HCT116 (cell line): Measurements from ENCODE around the gene USF1. TPM values are rescaled to one million over a fixed set of nuclear protein-coding genes. Genes with fewer than 3 reads are reported as not detected.

Source experiments
- ATAC-seq: fragments of 200-7000 bp; cut with Tn5 transposase; 2 replicates; pipeline ENCODE4 v1.9.1; 2020; ENCODE audit warnings: mild to moderate bottlenecking, moderate library complexity
- BruUV-seq: library from RNA; stranded (reverse); fragments of 400-500 nt; replicated peaks from 2 replicates; lab custom pipeline; 2021; lab: Mats Ljungman, UMichigan
- CTCF ChIA-PET: fragments of 300-600 bp; sonication (Branson Sonifier 250); formaldehyde crosslinking; loops from one replicate; lab custom pipeline; 2021; ENCODE audit warnings: antibody characterized with exemption; lab: Charles Lee
- POLR2A ChIA-PET: fragments of 300-600, 350-600 bp; sonication (Branson Sonifier 250); formaldehyde crosslinking; loops from one replicate; lab custom pipeline; 2021; ENCODE audit warnings: antibody characterized with exemption; lab: Charles Lee
- RAD21 ChIA-PET, 2 experiments: fragments of 300-600 bp; sonication (Branson Sonifier 250); formaldehyde crosslinking; loops; one replicate each; lab custom pipeline; 2023; ENCODE audit warnings: low total read pairs in 2 of 2; ENCODE audit not compliant: uncharacterized antibody in 2 of 2, unreplicated experiment in 2 of 2, low non-redundant PET in 1 of 2; lab: Charles Lee
- DNase-seq: peaks from one replicate; pipeline ENCODE4 v3.0.0-alpha.2; 2010; ENCODE audit warnings: low read depth, low spot score
- H2AFZ ChIP-seq: fragments of 200-600 bp; shearing (Covaris generic), sonication (generic); 2 replicates; pipeline ENCODE4 v1.6.1; 2017; ENCODE audit warnings: low read depth, mixed run types, mixed read lengths, antibody characterized with exemption, low read length; ENCODE audit not compliant: poor library complexity, severe bottlenecking
- H3K27ac ChIP-seq: 2 replicates; pipeline ENCODE4 v1.5.1; 2012; ENCODE audit warnings: low read depth, low read length
- H3K27me3 ChIP-seq: fragments of 200-600 bp; sonication (generic); 2 replicates; pipeline ENCODE4 v1.6.1; 2016; ENCODE audit warnings: mixed run types, low read length, mixed read lengths; ENCODE audit not compliant: insufficient read depth
- H3K36me3 ChIP-seq, 2 experiments: fragments of 200-500 bp in 1 of 2; fragments of 200-600 bp in 1 of 2; sonication (Bioruptor generic) in 1 of 2; sonication (generic) in 1 of 2; 2 replicates each; pipeline versions ENCODE4 v1.5.1 to v1.6.1; 2014 to 2016; ENCODE audit warnings: low read length in 2 of 2, inconsistent platforms in 1 of 2, mixed read lengths in 1 of 2, mixed run types in 1 of 2; ENCODE audit not compliant: insufficient read depth in 2 of 2, control insufficient read depth in 1 of 2
- H3K4me1 ChIP-seq, 2 experiments: fragments of 200-600 bp in 1 of 2; sonication (generic) in 1 of 2; 2 replicates each; pipeline versions ENCODE4 v1.5.1 to v1.6.1; 2012 to 2017; ENCODE audit warnings: low read length in 2 of 2, inconsistent platforms in 1 of 2, mild to moderate bottlenecking in 1 of 2, mixed read lengths in 1 of 2, mixed run types in 1 of 2, moderate library complexity in 1 of 2; ENCODE audit not compliant: insufficient read depth in 2 of 2, control insufficient read depth in 1 of 2
- H3K4me2 ChIP-seq: fragments of 200-600 bp; sonication (generic); 2 replicates; pipeline ENCODE4 v1.6.1; 2017; ENCODE audit warnings: mixed run types, low read length, mixed read lengths
- H3K4me3 ChIP-seq, 2 experiments: fragments of 200-600 bp in 1 of 2; sonication (generic) in 1 of 2; replicated peaks in 1 of 2; 2 replicates each; pipeline ENCODE4 v1.5.1; 2011 to 2016; ENCODE audit warnings: low read length in 2 of 2, control low read depth in 1 of 2, low read depth in 1 of 2, mild to moderate bottlenecking in 1 of 2, mixed read lengths in 1 of 2, mixed run types in 1 of 2
- H3K79me2 ChIP-seq: fragments of 200-600 bp; sonication (generic); 2 replicates; pipeline ENCODE4 v1.6.1; 2017; ENCODE audit warnings: mild to moderate bottlenecking, mixed run types, low read length, moderate library complexity, mixed read lengths; ENCODE audit not compliant: insufficient read depth
- H3K9ac ChIP-seq: fragments of 200-600 bp; sonication (generic); 2 replicates; pipeline ENCODE4 v1.6.1; 2016; ENCODE audit warnings: low read length, mixed read lengths
- H3K9me2 ChIP-seq: fragments of 200-600 bp; sonication (generic), shearing (Covaris generic); 2 replicates; pipeline ENCODE4 v1.6.1; 2017; ENCODE audit warnings: mixed run types, mild to moderate bottlenecking, moderate library complexity; ENCODE audit not compliant: insufficient read depth
- H3K9me3 ChIP-seq, 2 experiments: fragments of 200-500 bp in 1 of 2; fragments of 200-600 bp in 1 of 2; sonication (Bioruptor generic) in 1 of 2; sonication (generic) in 1 of 2; 2 replicates each; pipeline ENCODE4 v1.6.1; 2014 to 2017; ENCODE audit warnings: low read length in 2 of 2, mixed read lengths in 2 of 2, inconsistent platforms in 1 of 2, low read depth in 1 of 2, mild to moderate bottlenecking in 1 of 2, mixed run types in 1 of 2, moderate library complexity in 1 of 2; ENCODE audit not compliant: control insufficient read depth in 1 of 2, insufficient read depth in 1 of 2
- H4K20me1 ChIP-seq: fragments of 200-600 bp; sonication (generic), shearing (Covaris generic); 2 replicates; pipeline ENCODE4 v1.6.1; 2017; ENCODE audit warnings: mixed run types, mild to moderate bottlenecking, moderate library complexity; ENCODE audit not compliant: insufficient read depth
- CEBPB ChIP-seq: IDR thresholded peaks from 2 replicates; pipeline ENCODE4 v1.6.1; 2012; ENCODE audit warnings: low read depth
- EGR1 ChIP-seq: IDR thresholded peaks from 2 replicates; pipeline ENCODE4 v1.6.1; 2012; ENCODE audit warnings: low read depth
- ELF1 ChIP-seq: IDR thresholded peaks from 2 replicates; pipeline ENCODE4 v1.6.1; 2012; ENCODE audit warnings: low read depth, borderline replicate concordance
- EZH2 ChIP-seq: fragments of 200-600 bp; sonication (generic); IDR thresholded peaks from 2 replicates; pipeline ENCODE4 v1.6.1; 2017; ENCODE audit warnings: antibody characterized with exemption, mixed run types
- FOSL1 ChIP-seq: IDR thresholded peaks from 2 replicates; pipeline ENCODE4 v1.6.1; 2012; ENCODE audit warnings: low read depth
- JUND ChIP-seq: IDR thresholded peaks from 2 replicates; pipeline ENCODE4 v1.6.1; 2012
- POLR2A ChIP-seq: IDR thresholded peaks from 2 replicates; pipeline ENCODE4 v1.7.0; 2011; ENCODE audit warnings: borderline replicate concordance; ENCODE audit not compliant: insufficient read depth, insufficient read length; ENCODE audit errors: extremely low read depth
- POLR2AphosphoS5 ChIP-seq: IDR thresholded peaks from 2 replicates; pipeline ENCODE4 v1.6.1; 2011; ENCODE audit warnings: mild to moderate bottlenecking, low read depth, low read length, moderate library complexity
- RAD21 ChIP-seq: IDR thresholded peaks from 2 replicates; pipeline ENCODE4 v1.6.1; 2012; ENCODE audit warnings: low read depth, mild to moderate bottlenecking
- SIN3A ChIP-seq: IDR thresholded peaks from 2 replicates; pipeline ENCODE4 v1.6.1; 2012; ENCODE audit warnings: low read depth
- SP1 ChIP-seq: IDR thresholded peaks from 2 replicates; pipeline ENCODE4 v1.6.1; 2012; ENCODE audit warnings: low read depth
- TCF7L2 ChIP-seq: IDR thresholded peaks from 2 replicates; pipeline ENCODE4 v1.7.0; 2011; ENCODE audit warnings: borderline replicate concordance, inconsistent platforms; ENCODE audit not compliant: insufficient read depth, insufficient read length; ENCODE audit errors: extremely low read depth
- ZFX ChIP-seq: fragments of 450-650 bp; IDR thresholded peaks from 2 replicates; pipeline ENCODE4 v1.6.1; 2017
- intact Hi-C: fragments of 100-400 bp; cut with micrococcal nuclease; formaldehyde crosslinking; loops from 2 replicates; pipeline ENCODE4 v1.10.0; 2022
- total RNA-seq: library from RNA; stranded (reverse); gene quantifications from one replicate; pipeline ENCODE4 v1.2.1, GENCODE V29; 2021; ENCODE audit not compliant: unreplicated experiment
- TF ChIP-seq, protein P1 (sequence below), 3 experiments: fragments of 200-600 bp in 1 of 3; sonication (generic) in 1 of 3; IDR thresholded peaks in 2 of 3; conservative IDR thresholded peaks in 1 of 3; 2 replicates each; pipeline ENCODE4 v1.5.1; 2012 to 2017; ENCODE audit warnings: low read depth in 2 of 3, low read length in 2 of 3, antibody characterized with exemption in 1 of 3, borderline replicate concordance in 1 of 3, control low read depth in 1 of 3, mild to moderate bottlenecking in 1 of 3, mixed read lengths in 1 of 3, mixed run types in 1 of 3, moderate library complexity in 1 of 3; ENCODE audit not compliant: insufficient read depth in 1 of 3

USF1 gene
- total RNA-seq, 1 experiment from 2014 or later, result 48.0 TPM

DNA sequence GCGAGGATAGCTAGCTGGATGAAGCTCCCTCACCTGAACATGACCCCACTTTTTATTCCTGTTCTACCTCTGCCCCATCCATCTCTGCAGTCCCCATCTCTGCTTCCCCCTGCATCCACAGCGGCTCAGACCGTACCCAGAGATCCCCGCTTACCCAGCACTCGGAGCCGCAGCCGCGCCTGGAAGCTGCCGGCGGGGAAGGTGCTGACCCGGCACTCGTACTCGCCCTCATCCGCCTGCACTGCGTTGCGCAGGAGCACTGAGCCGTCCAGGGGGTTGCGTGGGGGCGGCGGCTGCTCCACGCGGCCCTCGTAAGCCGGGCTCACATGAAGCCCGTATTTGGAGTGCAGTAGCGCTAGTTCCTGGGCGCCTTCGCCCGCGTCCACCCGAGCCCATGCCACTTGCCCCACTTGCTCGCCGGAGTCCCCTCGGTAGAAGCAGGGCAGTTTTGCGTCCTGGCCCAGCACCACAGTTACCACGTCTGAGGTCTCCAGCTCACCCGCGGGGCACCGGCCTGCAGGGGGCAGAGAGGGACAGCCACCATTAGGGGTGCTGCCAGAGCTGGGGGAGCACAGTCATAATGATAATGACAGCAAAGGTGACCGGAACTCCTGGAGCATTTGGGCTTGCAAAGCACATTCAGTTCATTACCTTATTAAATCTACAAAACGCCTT lies 33.8 kb upstream of the USF1 start:
- no peak overlapping the region for H3K4me3 ChIP-seq
- H3K79me2 ChIP-seq, result no peaks in the 10 kb centered on the region
- no peaks in the 10 kb centered on the region for H3K36me3 ChIP-seq
- no peak overlapping the region for H3K27ac ChIP-seq
- intact Hi-C loops, result no loop called here
- no peak for TF ChIP-seq POLR2A
- TF ChIP-seq, protein P1, sequence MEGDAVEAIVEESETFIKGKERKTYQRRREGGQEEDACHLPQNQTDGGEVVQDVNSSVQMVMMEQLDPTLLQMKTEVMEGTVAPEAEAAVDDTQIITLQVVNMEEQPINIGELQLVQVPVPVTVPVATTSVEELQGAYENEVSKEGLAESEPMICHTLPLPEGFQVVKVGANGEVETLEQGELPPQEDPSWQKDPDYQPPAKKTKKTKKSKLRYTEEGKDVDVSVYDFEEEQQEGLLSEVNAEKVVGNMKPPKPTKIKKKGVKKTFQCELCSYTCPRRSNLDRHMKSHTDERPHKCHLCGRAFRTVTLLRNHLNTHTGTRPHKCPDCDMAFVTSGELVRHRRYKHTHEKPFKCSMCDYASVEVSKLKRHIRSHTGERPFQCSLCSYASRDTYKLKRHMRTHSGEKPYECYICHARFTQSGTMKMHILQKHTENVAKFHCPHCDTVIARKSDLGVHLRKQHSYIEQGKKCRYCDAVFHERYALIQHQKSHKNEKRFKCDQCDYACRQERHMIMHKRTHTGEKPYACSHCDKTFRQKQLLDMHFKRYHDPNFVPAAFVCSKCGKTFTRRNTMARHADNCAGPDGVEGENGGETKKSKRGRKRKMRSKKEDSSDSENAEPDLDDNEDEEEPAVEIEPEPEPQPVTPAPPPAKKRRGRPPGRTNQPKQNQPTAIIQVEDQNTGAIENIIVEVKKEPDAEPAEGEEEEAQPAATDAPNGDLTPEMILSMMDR (IDR thresholded peaks at IDR 0.05 in 2 of 3, conservative IDR thresholded peaks at IDR 0.05 in 1 of 3; ENCODE audit: borderline replicate concordance in 1 of 3, insufficient read depth in 1 of 3, low read depth in 2 of 3, low read length in 2 of 3), result 0 out of 6 replicates have a peak, but pooled peaks of 1 of the 3 experiments have one; percentile 17
- TF ChIP-seq JUND, result no peak
- TF ChIP-seq, all 23 proteins: peak for 1
- Histone ChIP-seq H3K4me2 (no peak overlapping the region), H3K9me2 (no peaks in the 10 kb centered on the region), H3K9ac (no peak overlapping the region), H2AFZ (no peak overlapping the region), H3K9me3 (no peaks in the 10 kb centered on the region), H4K20me1 (no peaks in the 10 kb centered on the region), H3K27me3 (no peaks in the 10 kb centered on the region), H3K4me1 (peaks cover 25 to 62% of the 10 kb centered on the region in 2 experiments)
- RAD21 ChIA-PET, result no interaction called here
- no TSS peak for BruUV-seq
- POLR2A ChIA-PET, result no interaction called here
- no peak for DNase-seq
- ATAC-seq, result no peak
- CTCF ChIA-PET, result no interaction called here

DNA sequence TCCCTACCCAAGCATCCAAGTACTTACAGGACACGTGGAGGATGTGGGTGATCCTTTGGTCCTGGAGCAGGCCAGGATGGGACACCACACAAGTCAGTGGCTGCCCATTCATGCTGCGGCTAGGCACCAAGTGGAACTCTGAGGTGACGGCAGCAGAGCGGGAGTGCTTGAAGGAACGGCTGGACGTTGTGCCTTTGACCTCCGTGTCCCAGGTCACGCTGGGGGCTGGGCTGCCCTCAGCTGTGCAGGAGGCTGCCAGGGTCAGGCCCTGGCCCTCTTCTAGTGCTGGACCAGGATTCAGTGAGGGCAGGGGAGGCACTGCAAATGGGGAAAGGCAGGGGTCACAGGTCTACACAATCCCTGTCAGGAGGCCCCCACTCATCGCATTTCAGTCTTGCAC lies 31.6 kb upstream of the USF1 start:
- Histone ChIP-seq H3K79me2 (no peaks in the 10 kb centered on the region), H3K4me3 (no peak overlapping the region), H3K9me2 (no peaks in the 10 kb centered on the region), H3K27ac (no peak overlapping the region), H3K36me3 (no peaks in the 10 kb centered on the region), H3K4me1 (peaks cover 5 to 52% of the 10 kb centered on the region in 2 experiments; a peak in 3 of 4 replicates), H4K20me1 (no peaks in the 10 kb centered on the region), H3K4me2 (no peak overlapping the region), H3K27me3 (no peaks in the 10 kb centered on the region), H2AFZ (no peak overlapping the region), H3K9me3 (no peaks in the 10 kb centered on the region), H3K9ac (no peak overlapping the region)
- ChIA-PET POLR2A (no interaction called here), CTCF (no interaction called here), RAD21 (no interaction called here)
- BruUV-seq, result no TSS peak
- intact Hi-C loops, result no loop called here
- DNase-seq, result no peak
- no peak for ATAC-seq
- TF ChIP-seq POLR2AphosphoS5 (no peak), CEBPB (no peak), FOSL1 (no peak), SP1 (no peak), ELF1 (no peak), TCF7L2 (no peak), RAD21 (no peak), ZFX (no peak), SIN3A (no peak), EGR1 (no peak), JUND (no peak), EZH2 (no peak)
- TF ChIP-seq, protein P1 (IDR thresholded peaks at IDR 0.05 in 2 of 3, conservative IDR thresholded peaks at IDR 0.05 in 1 of 3; ENCODE audit: borderline replicate concordance in 1 of 3, insufficient read depth in 1 of 3, low read depth in 2 of 3, low read length in 2 of 3), result no peak
